K562 treated with DMSO at 1 percent for 12 hours (cell line): Measurements from ENCODE around the gene HRH1. TPM values are rescaled to one million over a fixed set of nuclear protein-coding genes. Genes with fewer than 3 reads are reported as not detected.

Experiments used
- total RNA-seq: library from RNA; unstranded; fragments of 300-600 nt; gene quantifications from 2 replicates; pipeline ENCODE4 v1.2.3, GENCODE V29; 2022; ENCODE audit not compliant: insufficient read depth

The HRH1 gene
- not detected in 2 replicates for total RNA-seq

DNA sequence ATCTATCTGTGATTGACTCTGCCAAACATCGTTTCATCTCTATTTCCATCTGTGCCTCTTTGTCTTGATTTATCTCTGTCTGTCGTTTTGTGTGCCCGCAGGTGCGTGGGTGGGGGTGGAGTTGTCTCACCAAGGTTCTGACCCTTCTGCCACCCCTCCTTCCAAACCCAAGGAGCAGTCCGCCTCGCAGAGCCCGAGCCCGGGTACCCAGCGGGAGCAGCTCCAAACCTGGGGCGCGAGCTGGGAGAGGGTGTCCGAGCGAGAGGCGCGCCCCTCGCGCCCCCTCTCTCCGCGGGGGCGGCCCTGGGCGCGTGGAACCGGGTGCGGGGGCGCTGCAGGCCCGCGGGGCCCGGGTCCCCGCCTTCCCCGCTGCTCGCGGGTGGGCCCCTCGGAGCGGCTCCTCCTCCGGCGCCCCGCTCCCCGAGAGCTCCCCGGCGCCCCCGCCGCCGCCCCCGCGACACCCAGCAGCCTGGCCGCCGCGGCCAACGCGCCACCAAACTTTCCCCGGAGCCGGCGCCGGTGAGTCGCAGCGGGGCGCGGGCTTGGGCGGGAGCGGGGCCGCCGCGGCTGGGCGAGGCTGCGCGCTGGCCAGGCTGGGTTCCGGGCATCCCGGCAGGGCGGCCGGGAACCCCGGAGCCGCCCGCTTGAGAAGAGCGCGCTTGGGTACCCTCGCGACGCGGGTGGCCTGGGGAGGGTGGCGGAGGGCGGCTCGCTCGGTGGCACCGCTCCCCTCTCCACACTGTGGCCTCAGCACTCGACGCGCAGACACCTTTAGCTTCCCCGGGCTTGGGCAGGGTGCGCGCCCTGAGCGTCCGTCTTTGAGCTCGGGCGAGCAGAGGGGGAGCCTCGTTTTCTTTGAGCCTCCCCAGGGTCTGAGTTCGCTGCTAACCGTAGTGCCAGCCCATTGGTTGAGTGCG lies at the start of gene HRH1:
HRH1 (plus strand) TSS at position 458 of the 917 bp plus-strand sequence. CDS start 104,545 bp downstream, outside the sequence.

DNA sequence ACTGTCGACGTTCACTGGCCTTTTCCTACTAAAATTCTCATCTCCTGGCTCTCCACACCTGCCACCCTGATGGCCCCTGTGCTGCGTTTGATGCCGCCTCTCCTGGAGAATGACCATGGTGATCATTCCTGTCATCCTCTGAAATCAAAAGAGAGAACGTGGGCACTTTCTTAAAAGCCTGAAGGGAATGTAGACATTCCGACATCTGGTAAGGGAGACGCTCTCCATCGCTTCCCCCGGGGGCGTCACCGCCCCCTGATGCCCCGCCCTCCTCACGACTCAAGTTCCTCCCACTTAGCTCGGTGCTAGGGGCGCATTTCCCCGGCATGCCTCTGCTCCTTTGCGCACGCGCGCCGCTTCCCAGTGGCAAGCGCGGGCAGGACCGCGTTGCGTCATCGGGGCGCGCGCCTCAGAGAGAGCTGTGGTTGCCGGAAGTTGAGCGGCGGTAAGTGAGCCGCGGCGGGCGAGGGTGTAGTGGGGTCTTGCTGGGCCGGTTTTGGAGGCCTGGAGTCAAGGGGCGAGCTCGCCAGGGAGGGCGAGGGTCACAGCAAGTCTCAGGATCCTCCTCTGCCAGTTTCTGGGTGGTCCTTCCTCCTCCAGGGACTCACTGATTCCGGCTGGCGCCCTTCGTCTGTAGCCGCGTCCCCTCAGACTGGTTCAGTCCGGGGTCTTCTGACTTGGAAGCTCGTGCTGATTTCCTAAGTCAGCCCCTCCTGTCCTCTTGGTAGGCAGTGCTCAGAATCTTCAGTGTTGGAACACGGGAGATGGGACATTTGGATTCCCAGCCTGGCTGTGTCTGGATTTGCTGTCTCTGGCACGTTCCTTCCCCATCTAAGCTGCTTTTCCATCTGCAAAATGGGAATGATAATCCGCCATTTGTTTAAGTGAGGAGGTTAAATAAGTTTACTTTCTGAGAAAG lies 118.0 kb downstream of the HRH1 start, which contains the start of gene ATG7:
ATG7 (plus strand) TSS at position 412 of the 919 bp plus-strand sequence. CDS start 26,299 bp downstream, outside the sequence.

Other genes with a start within 250 kb of the HRH1 start
- gene SLC6A1, start 161.7 kb upstream of the HRH1 start, total RNA-seq: not detected in 2 replicates
- gene ATG7, start 117.9 kb downstream of the HRH1 start, total RNA-seq: 19.0 and 40.3 TPM in 2 replicates